Jurkat, Clone E6-1 (cell line): ENCODE results near the gene TTLL13.
"Not testable (repeated sequence)": the region's sequence is repeated elsewhere in the genome, so short reads cannot be mapped to it uniquely, and the experiment has no call there.

ENCODE experiments used
- DNase-seq: peaks from one replicate; pipeline ENCODE4 v3.0.0-alpha.2; 2011; ENCODE audit warnings: low read depth, low spot score
- H3K4me3 ChIP-seq: 2 replicates; pipeline ENCODE4 v1.5.1; 2011; ENCODE audit warnings: mild to moderate bottlenecking, low read length, control low read depth, moderate library complexity

Gene TTLL13

GRCh38 chr15:90301707-90302300 lies 52.4 kb downstream of the TTLL13 start:
- no peak for DNase-seq

GRCh38 chr15:90305355-90305754 lies 56.0 kb downstream of the TTLL13 start:
- DNase-seq, H3K4me3 ChIP-seq: not testable (repeated sequence)

More at GRCh38 chr15:90301707-90302300, 52.4 kb downstream of the TTLL13 start:
- H3K4me3 ChIP-seq: no peak overlapping the region

- DNase-seq: no peak
- H3K4me3 ChIP-seq: no peak overlapping the region
Measured at GRCh38 chr15:90305932-90306331, 56.6 kb downstream of the TTLL13 start.

GRCh38 chr15:90306560-90306959 lies 57.2 kb downstream of the TTLL13 start:
- peak; percentile 16 for DNase-seq
- no peak overlapping the region for H3K4me3 ChIP-seq

GRCh38 chr15:90307661-90308060 lies 58.3 kb downstream of the TTLL13 start:
- no peak for DNase-seq
- no peak overlapping the region for H3K4me3 ChIP-seq

DNA sequence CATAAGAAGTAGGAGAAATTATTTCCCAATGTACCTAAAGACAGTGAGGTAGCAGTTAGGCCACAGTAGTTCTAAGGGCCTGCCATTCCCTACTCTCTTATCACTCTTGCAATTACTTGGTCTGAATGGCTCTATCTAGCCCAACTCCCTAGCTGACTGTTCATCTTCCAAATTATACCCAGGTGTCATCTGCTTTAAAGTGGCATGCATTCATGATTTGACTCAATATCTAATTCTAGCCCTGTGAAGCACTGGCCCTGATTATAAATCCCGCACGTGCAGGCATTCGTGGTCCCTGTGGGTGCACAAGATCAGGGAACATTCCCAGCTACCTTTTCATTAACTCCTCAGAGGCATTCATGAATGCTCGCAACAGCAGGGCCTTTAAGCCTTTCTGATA lies 59.7 kb downstream of the TTLL13 start:
- no peak overlapping the region for H3K4me3 ChIP-seq
- DNase-seq: no peak
